DND-41 (cell line): ENCODE data around the gene KIFC3.

Source experiments
- EZH2 ChIP-seq: IDR thresholded peaks from 3 replicates; pipeline ENCODE4 v1.6.1; 2012; ENCODE audit warnings: borderline replicate concordance, low read depth, mild to moderate bottlenecking, moderate library complexity, low read length, inconsistent platforms; ENCODE audit not compliant: severe bottlenecking
- TF ChIP-seq, protein P1 (sequence below): IDR thresholded peaks from 2 replicates; pipeline ENCODE4 v1.5.1; 2012; ENCODE audit warnings: borderline replicate concordance, low read length, moderate library complexity, mild to moderate bottlenecking; ENCODE audit not compliant: poor library complexity, severe bottlenecking; ENCODE audit errors: extremely low read depth

GRCh38 chr16:57817680-57818079, 15.4 kb upstream of the KIFC3 start:
- TF ChIP-seq EZH2, result no peak
- TF ChIP-seq, protein P1, sequence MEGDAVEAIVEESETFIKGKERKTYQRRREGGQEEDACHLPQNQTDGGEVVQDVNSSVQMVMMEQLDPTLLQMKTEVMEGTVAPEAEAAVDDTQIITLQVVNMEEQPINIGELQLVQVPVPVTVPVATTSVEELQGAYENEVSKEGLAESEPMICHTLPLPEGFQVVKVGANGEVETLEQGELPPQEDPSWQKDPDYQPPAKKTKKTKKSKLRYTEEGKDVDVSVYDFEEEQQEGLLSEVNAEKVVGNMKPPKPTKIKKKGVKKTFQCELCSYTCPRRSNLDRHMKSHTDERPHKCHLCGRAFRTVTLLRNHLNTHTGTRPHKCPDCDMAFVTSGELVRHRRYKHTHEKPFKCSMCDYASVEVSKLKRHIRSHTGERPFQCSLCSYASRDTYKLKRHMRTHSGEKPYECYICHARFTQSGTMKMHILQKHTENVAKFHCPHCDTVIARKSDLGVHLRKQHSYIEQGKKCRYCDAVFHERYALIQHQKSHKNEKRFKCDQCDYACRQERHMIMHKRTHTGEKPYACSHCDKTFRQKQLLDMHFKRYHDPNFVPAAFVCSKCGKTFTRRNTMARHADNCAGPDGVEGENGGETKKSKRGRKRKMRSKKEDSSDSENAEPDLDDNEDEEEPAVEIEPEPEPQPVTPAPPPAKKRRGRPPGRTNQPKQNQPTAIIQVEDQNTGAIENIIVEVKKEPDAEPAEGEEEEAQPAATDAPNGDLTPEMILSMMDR, result no peak
